Urothelium cell line (cell line): ENCODE results near the gene PSMC2.
"Not testable (repeated sequence)": the region's sequence is repeated elsewhere in the genome, so short reads cannot be mapped to it uniquely, and the experiment has no call there.

ENCODE experiments used
- DNase-seq: peaks from one replicate; pipeline ENCODE4 v3.0.0; 2011; ENCODE audit warnings: low spot score, mixed read lengths
- FAIRE-seq: peaks from 2 replicates; lab custom pipeline; 2011; peaks lifted over from hg19 to GRCh38; lab: Jason Lieb, UNC

The PSMC2 gene

GRCh38 chr7:103373866-103374643 is 26.6 kb downstream of the PSMC2 start:
- DNase-seq (no peak), FAIRE-seq (no peak)

- DNase-seq (no peak), FAIRE-seq (no peak)
These were observed 32.0 kb downstream of the PSMC2 start for GRCh38 chr7:103379270-103379975.

GRCh38 chr7:103380395-103381191 is 33.1 kb downstream of the PSMC2 start:
- no peak for DNase-seq
- FAIRE-seq = no peak

- FAIRE-seq = peak; percentile 100
These were observed 34.0 kb downstream of the PSMC2 start for GRCh38 chr7:103381280-103382031.

GRCh38 chr7:103382032-103382402 is 34.6 kb downstream of the PSMC2 start:
- FAIRE-seq (no peak), DNase-seq (no peak)

More at GRCh38 chr7:103381280-103382031, 34.0 kb downstream of the PSMC2 start:
- no peak for DNase-seq

GRCh38 chr7:103387242-103387641 is 39.8 kb downstream of the PSMC2 start:
- DNase-seq = no peak
- FAIRE-seq = no peak

- DNase-seq (no peak), FAIRE-seq (no peak)
These were observed 41.2 kb downstream of the PSMC2 start for GRCh38 chr7:103388469-103389140.

- DNase-seq (no peak), FAIRE-seq (no peak)
These were observed 41.8 kb downstream of the PSMC2 start for GRCh38 chr7:103389263-103389662.

- DNase-seq = no peak
- no peak for FAIRE-seq
These were observed 43.7 kb downstream of the PSMC2 start for GRCh38 chr7:103391150-103391549.

GRCh38 chr7:103391976-103392375 is 44.5 kb downstream of the PSMC2 start:
- FAIRE-seq = no peak
- no peak for DNase-seq

- DNase-seq (no peak), FAIRE-seq (no peak)
These were observed 47.1 kb downstream of the PSMC2 start for GRCh38 chr7:103394566-103394965.

- FAIRE-seq (no peak), DNase-seq (no peak)
These were observed 47.6 kb downstream of the PSMC2 start for GRCh38 chr7:103395071-103395470.

- DNase-seq (no peak), FAIRE-seq (no peak)
These were observed 49.0 kb downstream of the PSMC2 start for GRCh38 chr7:103396471-103396870.

GRCh38 chr7:103398483-103399127 is 51.2 kb downstream of the PSMC2 start:
- FAIRE-seq (peak; percentile 71), DNase-seq (no peak)

GRCh38 chr7:103399687-103400086 is 52.2 kb downstream of the PSMC2 start:
- DNase-seq, FAIRE-seq: not testable (repeated sequence)

GRCh38 chr7:103405789-103406613 is 58.6 kb downstream of the PSMC2 start:
- DNase-seq, FAIRE-seq: not testable (repeated sequence)

GRCh38 chr7:103412151-103412550 is 64.7 kb downstream of the PSMC2 start:
- FAIRE-seq = no peak
- DNase-seq = no peak

- no peak for DNase-seq
- FAIRE-seq = no peak
These were observed 66.0 kb downstream of the PSMC2 start for GRCh38 chr7:103413407-103413806.

GRCh38 chr7:103418241-103418640 is 70.8 kb downstream of the PSMC2 start:
- DNase-seq (no peak), FAIRE-seq (peak; percentile 9)
